Muscle layer of colon (tissue), 2 donors: ENCODE data around the gene FAM163B.

Experiments used
- H3K27ac ChIP-seq: one replicate; pipeline ENCODE4 v1.7.0; 2013; ENCODE audit warnings: low read depth, mild to moderate bottlenecking, low read length, moderate library complexity
- H3K27me3 ChIP-seq, 2 donors: one replicate each; pipeline ENCODE4 v1.7.0; 2013; ENCODE audit warnings: low read length in 2 of 2, mild to moderate bottlenecking in 2 of 2; ENCODE audit not compliant: insufficient read depth in 2 of 2, control insufficient read depth in 1 of 2
- H3K36me3 ChIP-seq: one replicate; pipeline ENCODE4 v1.7.0; 2013; ENCODE audit warnings: mild to moderate bottlenecking, low read length; ENCODE audit not compliant: insufficient read depth
- H3K4me1 ChIP-seq: one replicate; pipeline ENCODE4 v1.7.0; 2013; ENCODE audit warnings: mild to moderate bottlenecking, low read length; ENCODE audit not compliant: insufficient read depth
- H3K4me3 ChIP-seq, 2 donors: one replicate each; pipeline ENCODE4 v1.7.0; 2013; ENCODE audit warnings: low read length in 2 of 2, low read depth in 1 of 2, mild to moderate bottlenecking in 1 of 2, moderate library complexity in 1 of 2
- H3K9ac ChIP-seq: one replicate; pipeline ENCODE4 v1.7.0; 2013; ENCODE audit warnings: low read length
- H3K9me3 ChIP-seq: one replicate; pipeline ENCODE4 v1.7.0; 2013; ENCODE audit warnings: mild to moderate bottlenecking, low read length
- donor health status: abdominal sarcoma.
- donor health status: Adenocarcinoma of cecum.

The FAM163B gene

DNA sequence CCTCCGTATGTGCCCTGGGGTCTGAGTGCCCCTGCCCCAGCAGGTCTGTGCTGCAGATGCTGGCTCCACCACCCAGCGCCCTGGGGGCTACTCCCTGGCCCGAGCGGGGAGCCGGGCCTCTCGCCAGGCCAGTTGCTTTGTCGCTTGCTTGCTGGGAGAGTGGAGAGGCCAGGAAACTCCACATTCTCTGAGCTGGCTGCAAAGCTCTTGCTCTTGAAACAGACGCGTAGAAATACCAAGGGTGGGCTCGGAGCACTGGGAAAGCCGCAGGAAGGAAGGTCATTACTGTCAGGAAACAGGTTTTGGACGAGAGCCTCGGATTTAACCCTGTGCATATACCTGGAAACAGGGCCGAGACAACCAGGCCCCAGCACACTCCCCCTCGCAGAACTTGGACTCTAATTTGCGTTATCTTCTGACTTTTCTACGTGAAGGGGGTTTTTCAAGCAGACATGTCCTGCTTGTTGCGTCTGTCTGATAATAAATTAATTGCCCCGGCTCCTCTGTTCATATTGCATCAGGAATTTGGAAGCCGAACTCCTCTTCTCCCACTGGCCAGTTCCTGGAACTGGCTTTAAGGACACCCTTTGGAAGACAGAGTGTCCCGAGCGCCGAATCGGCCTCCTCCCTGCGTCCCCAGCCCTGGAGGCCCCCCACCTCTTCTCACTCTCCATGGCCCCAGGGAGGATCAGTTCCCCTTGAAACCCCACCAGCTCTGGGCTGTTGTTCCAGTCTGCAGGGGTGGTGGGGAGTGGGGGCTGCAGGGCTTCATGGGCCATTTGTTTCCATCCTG lies 63.5 kb downstream of the FAM163B start:
- no peaks in the 10 kb centered on the region for H3K36me3 ChIP-seq
- H3K27me3 ChIP-seq: no peaks in the 10 kb centered on the region
- H3K9ac ChIP-seq: no peak overlapping the region
- H3K27ac ChIP-seq: no peak overlapping the region
- no peaks in the 10 kb centered on the region for H3K4me1 ChIP-seq
- no peaks in the 10 kb centered on the region for H3K9me3 ChIP-seq
- no peak overlapping the region for H3K4me3 ChIP-seq

DNA sequence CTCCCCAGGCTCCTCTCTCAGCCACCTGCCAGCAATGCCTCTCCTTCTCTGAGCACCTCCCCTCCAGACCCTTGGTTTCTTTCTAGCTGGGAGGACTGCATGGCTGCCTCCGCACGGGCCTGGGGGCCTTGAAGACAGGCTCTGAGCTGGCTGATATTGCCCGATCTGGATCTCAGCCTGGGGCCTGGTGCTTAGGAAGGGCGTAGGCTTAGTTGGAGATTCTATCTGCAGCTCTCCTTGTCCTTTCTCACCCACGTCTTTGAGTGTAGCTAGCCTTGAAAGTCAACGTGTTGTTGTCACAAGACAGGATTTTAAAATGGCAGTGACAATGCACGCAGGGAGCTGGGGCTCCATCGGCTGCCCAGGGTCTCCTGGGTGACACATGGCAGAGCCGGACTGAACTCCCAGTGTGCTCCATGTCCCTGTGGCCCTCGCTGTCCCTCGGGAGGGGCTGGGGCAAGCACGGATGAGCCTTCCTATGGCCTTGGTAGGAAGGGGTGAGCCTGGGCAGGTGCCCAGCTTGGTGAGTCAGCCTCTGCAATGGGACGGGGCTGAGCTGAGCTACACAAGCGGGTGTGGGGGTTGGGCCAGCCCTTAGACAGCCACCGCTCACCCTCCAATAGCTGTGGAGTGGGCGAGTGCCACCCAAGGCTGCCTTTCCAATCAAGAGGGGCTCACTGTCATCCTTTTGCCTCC lies 65.3 kb downstream of the FAM163B start:
- Histone ChIP-seq H3K4me1 (no peaks in the 10 kb centered on the region), H3K4me3 (no peak overlapping the region), H3K27ac (no peak overlapping the region)

DNA sequence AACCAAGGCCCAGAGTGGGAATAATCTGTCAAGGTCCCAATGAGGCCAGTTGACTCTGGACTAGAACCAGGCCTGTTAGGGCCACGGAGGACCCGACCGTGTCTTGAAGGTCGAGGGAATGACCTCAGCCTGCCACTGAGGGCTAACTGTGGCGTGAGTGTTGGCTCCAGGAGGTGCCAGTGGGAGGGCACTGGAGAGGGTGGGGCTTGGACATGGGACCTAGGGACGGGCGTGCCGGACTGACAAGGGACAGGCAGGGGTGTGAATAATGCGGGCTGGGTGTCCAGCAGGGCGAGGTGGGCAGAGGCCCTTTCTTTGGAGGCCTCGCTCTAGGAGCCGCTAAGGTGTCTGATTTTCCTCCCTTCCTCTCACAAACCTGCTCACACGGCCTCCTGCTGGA lies 67.2 kb downstream of the FAM163B start:
- Histone ChIP-seq H3K4me3 (no peak overlapping the region), H3K9me3 (no peaks in the 10 kb centered on the region), H3K27ac (no peak overlapping the region), H3K4me1 (no peaks in the 10 kb centered on the region), H3K27me3 (no peaks in the 10 kb centered on the region), H3K9ac (no peak overlapping the region), H3K36me3 (no peaks in the 10 kb centered on the region)

More for the DNA sequence above, 65.3 kb downstream of the FAM163B start:
- no peak overlapping the region for H3K9ac ChIP-seq
- H3K27me3 ChIP-seq: no peaks in the 10 kb centered on the region
- no peaks in the 10 kb centered on the region for H3K36me3 ChIP-seq
- H3K9me3 ChIP-seq: no peaks in the 10 kb centered on the region

DNA sequence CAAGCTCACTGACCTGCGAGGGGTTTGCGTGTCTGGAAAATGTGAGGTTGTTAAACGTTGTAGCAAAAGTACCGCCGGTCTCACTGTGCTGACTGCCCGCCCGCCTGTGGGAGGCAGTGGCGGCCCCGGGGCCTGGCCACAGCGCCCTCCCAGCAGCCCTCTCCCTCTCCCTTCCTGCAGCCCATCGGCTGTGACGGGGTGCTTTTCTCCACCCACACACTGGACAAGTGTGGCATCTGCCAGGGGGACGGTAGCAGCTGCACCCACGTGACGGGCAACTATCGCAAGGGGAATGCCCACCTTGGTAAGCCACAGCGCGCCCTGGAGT lies 68.5 kb downstream of the FAM163B start:
- Histone ChIP-seq H3K4me1 (peaks cover 7% of the 10 kb centered on the region), H3K27ac (no peak overlapping the region), H3K9me3 (no peaks in the 10 kb centered on the region), H3K27me3 (no peaks in the 10 kb centered on the region), H3K36me3 (no peaks in the 10 kb centered on the region), H3K9ac (no peak overlapping the region), H3K4me3 (no peak overlapping the region)

DNA sequence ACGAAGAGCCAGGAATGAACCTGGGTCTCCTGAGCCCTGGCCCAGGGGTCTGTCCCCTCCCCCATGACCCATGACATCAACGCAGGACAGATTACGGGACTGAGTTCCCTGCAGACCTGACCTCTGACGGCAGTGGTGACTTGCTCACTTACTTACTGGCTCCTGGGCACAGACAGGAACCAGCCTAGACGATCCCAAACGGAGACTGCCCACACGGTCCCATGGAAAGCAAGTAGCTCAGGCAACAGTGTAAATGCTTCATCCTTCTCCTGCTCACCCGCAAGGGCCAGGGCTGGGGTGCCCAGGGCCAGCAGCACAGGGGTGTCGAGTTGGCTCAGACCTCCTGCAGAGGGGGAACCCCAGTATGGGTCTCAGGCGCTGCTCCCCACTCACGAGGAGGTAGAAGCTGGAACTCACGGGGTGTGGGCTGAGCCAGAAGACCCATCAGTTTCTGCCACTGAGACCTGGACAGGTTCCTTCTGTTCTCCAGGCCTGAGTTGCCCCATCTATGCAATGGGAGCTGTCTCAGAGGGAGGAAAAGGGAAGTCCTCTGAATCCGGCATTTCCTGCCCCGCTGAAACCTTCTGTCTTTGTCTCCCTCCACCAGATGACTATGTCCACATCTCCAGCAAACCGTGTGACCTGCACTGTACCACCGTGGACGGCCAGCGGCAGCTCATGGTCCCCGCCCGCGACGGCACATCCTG lies 69.0 kb downstream of the FAM163B start:
- H3K9ac ChIP-seq: no peak overlapping the region
- no peaks in the 10 kb centered on the region for H3K36me3 ChIP-seq
- H3K27ac ChIP-seq: no peak overlapping the region
- H3K4me3 ChIP-seq: no peak overlapping the region
- H3K4me1 ChIP-seq: peaks cover 10% of the 10 kb centered on the region
- no peaks in the 10 kb centered on the region for H3K9me3 ChIP-seq
- H3K27me3 ChIP-seq: no peaks in the 10 kb centered on the region

DNA sequence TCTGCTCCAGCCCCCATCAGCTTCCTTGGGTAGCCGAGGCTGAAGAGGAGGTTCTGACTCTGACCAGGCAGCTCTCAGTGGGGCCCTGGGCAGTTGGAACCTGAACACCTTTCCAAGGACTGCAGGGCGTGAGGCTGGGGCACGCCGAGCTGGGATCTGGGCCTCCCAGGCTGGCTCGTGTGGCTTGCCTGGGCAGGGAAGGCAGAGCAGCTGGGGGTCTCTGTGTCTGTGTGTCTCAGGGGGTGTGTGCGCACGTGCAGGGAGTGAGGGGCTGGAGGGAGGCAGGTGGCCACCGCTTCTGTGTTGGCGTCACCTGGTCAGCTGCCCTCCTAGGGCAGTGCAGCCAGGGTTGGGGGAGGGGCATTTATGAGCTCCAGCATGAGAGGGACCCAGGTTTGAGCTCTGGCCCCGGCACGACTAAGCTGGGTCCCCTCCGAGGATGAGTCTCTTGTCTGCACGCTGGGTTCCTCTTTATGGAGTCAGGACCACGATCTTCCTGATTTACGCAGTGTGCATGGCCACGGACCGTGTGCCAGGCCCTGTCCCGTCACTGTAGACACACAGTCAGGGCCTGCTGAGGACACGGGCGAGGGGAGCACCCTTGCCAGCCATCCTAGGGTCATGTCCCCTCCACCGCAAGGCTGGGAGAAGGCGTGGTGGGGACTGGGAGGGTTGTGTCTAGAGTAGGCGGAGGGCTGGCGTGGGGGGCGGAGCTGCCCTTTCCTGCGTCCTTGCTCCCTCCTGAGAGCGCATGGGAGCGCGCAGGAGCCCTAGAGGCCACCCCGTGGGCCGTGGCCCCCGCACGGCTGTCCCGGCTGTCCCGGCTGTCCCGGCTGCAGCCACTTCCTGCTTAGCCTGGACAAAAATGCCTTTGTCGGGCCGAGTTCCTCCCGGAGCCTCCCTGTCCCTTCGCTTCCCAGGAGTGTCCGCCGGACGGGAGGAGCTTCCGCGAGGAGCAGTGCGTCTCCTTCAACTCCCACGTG lies 70.0 kb downstream of the FAM163B start:
- peaks cover 15% of the 10 kb centered on the region for H3K4me1 ChIP-seq
- H3K9me3 ChIP-seq: no peaks in the 10 kb centered on the region
- H3K36me3 ChIP-seq: no peaks in the 10 kb centered on the region
- H3K27ac ChIP-seq: no peak overlapping the region
- no peak overlapping the region for H3K9ac ChIP-seq
- H3K4me3 ChIP-seq: peak overlapping the region in 1 of 2 donors; percentile 14
- peaks cover 0 to 4% of the 10 kb centered on the region in 2 donors for H3K27me3 ChIP-seq

- H3K27ac ChIP-seq: no peak overlapping the region
Measured at GRCh38 chr9:133538176-133538575, 71.0 kb downstream of the FAM163B start.

DNA sequence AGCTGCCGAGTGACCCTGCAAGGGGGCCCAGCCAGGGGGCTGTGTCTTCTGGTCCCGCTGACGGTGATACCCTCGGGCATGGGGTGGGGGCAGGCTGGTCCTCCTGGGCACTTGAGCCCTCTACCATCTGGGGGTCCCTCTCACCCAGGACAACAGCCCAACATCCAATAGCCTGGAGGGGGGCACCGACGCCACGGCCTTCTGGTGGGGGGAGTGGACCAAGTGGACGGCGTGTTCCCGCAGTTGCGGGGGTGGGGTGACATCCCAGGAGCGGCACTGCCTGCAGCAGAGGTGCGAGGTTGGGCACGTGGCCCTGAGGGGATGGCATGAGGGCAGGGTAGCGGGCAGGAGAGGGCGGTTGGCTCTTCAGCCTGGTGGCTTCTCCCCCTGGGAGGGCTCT lies 71.9 kb downstream of the FAM163B start:
- Histone ChIP-seq H3K9ac (no peak overlapping the region), H3K27ac (no peak overlapping the region), H3K27me3 (peaks cover 0 to 4% of the 10 kb centered on the region in 2 donors), H3K9me3 (no peaks in the 10 kb centered on the region), H3K4me3 (no peak overlapping the region), H3K36me3 (no peaks in the 10 kb centered on the region), H3K4me1 (peaks cover 26% of the 10 kb centered on the region)

More at GRCh38 chr9:133538176-133538575, 71.0 kb downstream of the FAM163B start:
- H3K9ac ChIP-seq: no peak overlapping the region
- peaks cover 0 to 4% of the 10 kb centered on the region in 2 donors for H3K27me3 ChIP-seq
- no peaks in the 10 kb centered on the region for H3K36me3 ChIP-seq
- H3K4me3 ChIP-seq: no peak overlapping the region
- H3K4me1 ChIP-seq: peaks cover 25% of the 10 kb centered on the region
- no peaks in the 10 kb centered on the region for H3K9me3 ChIP-seq

- Histone ChIP-seq H3K27me3 (peaks cover 0 to 4% of the 10 kb centered on the region in 2 donors), H3K4me3 (no peak overlapping the region), H3K9me3 (no peaks in the 10 kb centered on the region), H3K9ac (no peak overlapping the region), H3K27ac (no peak overlapping the region), H3K36me3 (no peaks in the 10 kb centered on the region), H3K4me1 (peaks cover 26% of the 10 kb centered on the region)
Measured at GRCh38 chr9:133536536-133536935, 72.7 kb downstream of the FAM163B start.

GRCh38 chr9:133536080-133536479 lies 73.1 kb downstream of the FAM163B start:
- Histone ChIP-seq H3K9ac (no peak overlapping the region), H3K27ac (no peak overlapping the region), H3K4me1 (peaks cover 26% of the 10 kb centered on the region), H3K9me3 (no peaks in the 10 kb centered on the region), H3K4me3 (no peak overlapping the region), H3K27me3 (peaks cover 0 to 4% of the 10 kb centered on the region in 2 donors), H3K36me3 (no peaks in the 10 kb centered on the region)
